ENCODE data around the gene SHISAL2A.

Gene SHISAL2A

DNA sequence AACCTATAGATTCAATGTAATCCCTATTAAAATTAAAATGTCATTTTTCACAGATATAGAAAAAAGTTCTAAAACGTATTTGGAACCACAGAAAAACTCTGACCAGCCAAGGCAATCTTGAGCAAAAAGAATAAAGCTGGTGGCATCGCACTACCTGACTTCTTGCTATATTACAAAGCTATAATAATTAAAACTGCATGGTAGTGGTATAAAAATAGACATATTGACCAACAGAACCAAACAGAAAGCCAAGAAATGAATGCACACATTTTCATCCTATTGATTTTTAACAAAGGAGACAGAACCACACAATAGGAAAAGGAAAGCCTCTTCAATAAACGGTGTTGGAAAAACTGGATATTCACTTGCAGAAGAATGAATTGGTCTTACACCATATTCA, 9.2 kb upstream of the SHISAL2A start:
- DNase-seq = no peak

DNA sequence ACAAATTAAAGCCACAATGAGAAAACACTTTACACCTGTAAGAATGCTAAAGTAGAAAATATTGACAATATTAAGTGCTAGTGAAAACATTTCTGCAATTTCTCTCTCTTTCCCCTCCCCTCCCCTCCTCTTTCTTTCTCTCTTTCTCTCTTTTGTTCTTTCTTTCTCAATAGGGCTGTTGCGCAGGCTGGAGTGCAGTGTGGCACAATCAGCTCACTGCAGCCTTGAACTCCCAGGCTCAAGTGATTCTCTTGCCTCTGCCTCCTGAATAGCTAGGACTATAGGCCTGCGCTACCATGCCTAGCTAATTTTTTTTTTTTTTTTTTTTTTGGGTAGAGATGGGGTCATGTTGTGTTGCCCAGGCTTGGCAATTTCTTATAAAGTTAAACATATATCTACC, 5.9 kb upstream of the SHISAL2A start:
- DNase-seq = no peak

DNA sequence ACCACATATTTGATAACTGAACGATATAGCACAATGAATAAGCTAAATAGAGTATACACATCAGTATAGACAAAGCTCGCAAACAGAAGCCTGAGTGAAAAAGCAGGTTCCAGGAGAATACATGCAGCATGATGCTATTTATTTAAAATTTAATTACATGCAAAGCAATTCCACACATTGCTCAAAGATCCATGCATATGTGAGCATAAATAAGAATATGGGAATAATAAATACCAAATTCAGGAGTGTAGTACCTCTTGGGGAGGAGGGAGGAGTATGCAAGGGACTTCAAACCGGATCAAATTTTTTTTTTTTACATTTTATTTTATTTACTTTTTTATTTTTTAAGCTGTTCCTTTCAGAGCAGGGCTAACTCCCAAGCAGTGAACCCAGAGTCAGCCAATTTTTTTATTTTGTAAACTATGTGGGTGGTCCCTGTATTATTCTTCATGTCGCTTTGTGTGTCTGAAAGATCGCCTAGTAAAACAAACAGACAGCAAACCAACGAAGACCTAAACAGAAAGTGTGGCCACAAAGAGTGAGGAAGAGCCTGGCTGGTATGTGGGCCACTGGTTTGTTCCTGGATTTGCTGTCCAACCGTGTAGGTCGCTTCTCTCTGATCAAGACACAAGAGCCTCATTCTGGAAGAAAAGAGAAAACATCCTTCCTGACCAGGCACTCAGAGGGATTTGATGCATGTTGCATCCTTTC, 4.2 kb upstream of the SHISAL2A start:
- DNase-seq = peak; percentile 29 to 44

DNA sequence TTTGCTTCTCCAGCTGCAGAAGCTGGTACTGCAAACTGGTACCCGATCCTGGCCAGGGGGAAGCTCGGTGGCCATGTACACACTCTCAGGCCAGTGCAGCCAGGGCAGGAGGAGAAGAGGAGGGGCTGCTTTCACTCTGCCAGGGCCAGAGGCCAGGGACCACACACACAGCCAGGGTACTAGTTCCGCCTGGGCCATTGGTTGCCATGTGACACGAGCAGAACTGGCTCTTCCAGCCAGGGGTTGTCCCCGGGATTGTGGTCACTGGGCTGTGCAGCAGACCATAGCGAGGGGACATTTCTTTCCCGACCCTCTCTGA, 3.7 kb upstream of the SHISAL2A start:
- peak in 1 of 2 experiments; percentile 44 for DNase-seq

DNA sequence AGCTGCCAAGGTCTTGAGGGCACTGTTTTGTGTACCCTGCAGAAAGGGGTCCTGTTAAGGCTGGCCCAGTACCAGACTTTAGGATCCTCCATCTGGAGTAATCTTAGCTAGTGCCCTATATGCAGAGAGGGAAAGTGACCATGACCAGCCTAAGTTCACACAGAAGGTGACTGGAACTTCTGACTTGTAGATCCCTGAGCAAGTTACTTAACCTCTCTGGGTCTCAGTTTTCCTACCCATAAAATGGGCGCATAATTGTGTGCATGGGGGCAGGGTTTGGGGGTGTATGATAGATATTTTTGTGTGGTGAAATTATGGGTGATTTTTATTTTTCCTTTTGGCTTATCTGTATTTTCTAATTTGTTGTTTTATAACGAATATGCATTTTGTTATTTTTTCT, 3.3 kb upstream of the SHISAL2A start:
- DNase-seq = no peak

DNA sequence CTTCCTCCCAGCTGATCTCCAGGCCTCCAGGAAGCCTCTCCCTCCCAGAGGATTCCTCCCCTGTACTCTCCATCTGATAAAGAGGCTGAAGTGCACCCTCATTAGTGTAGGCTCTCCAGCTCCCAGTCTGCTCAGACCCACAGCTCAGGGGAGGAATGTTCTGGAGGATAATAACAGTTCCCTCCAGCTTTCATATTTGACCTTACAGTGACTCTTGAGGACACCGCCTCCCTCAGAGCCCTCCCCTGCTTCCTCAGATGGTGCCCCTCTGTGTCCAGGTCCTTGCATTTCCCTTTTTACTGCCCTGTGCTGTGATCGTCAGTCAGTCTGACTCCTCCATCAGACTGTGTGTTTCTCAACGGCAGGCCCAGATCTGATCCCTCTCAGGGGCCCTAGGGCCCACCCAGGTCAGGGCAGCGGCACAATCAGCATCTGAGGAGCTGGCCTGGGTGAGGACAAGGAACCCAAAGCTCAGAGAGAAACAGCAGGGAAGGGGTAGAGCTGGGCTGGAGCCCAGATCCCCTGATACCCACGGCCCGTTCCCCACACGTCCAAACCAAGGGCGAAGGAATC, 1.1 kb upstream of the SHISAL2A start:
- DNase-seq = no peak

DNA sequence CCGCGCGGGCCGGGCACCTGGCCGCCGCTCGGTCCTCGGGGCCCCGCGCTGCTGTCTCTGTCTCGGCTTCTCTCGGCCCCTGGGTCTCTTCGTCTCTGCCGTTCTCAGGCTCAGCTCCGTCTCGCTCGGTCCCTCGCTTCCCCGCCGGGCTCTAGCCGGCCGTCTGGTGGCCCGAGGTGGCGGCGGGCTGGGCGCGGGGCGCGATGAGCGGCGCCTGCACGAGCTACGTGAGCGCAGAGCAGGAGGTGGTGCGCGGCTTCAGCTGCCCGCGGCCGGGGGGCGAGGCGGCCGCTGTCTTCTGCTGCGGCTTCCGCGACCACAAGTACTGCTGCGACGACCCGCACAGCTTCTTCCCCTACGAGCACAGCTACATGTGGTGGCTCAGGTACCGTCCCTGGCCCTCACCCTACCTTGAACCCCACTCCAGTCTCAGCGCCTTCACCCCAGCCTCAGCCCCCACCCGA, 355 bp downstream of the SHISAL2A start:
- peak in 1 of 2 experiments; percentile 79 for DNase-seq

DNA sequence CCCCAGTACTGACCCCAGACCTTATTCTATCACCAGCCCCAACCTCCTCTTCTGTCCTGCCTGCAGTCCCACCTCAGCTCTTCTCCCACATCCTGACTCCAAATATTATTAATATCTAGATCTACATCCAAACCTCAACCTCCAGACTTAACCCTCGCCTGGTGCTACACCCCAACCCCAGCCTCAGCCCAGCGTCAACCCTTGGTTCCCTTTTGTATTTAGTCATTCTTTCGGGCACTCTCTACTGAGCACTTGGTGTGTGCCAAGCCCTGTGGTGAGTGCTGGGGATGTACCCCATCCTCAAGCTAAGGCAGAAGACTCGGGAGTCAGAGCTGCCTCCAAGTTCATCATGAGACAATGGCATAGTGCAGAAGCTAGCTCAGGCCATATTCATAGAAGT, 1.1 kb downstream of the SHISAL2A start:
- no peak for DNase-seq

DNA sequence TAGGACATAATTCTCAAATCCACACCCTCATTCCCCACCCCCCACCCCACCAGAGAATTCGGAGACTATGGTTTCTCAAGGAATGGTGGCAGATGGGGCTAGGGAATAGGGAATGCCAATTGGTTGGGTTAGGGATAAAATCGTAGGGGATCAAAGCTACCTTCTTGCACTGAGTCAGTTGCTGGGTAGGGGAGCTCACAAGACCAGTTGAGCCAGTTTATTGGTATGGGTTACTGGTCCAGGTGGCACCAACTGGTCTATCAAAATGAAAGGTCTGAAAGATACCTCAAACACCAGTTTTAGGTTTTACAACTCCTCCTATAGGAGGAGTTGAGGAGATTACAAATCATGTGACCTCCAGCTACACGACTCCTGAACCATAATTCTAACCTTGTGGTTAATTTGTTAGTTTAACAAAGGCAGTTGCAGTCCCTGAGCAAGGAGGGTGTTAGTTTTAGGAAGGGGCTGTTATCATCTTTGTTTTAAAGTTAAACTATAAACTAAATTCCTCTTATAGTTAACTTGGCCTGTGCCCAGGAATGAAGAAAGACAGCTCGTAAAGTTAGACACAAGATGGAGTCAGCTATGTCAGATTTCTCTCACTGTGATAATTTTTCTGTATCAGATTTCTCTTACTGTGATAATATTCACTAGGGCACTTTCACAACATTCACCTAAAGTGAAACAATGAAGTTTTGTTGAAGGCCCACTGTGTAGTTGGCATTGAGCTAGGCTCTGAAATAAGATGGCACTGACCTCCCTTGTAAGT, 2.5 kb downstream of the SHISAL2A start:
- no peak for DNase-seq

DNA sequence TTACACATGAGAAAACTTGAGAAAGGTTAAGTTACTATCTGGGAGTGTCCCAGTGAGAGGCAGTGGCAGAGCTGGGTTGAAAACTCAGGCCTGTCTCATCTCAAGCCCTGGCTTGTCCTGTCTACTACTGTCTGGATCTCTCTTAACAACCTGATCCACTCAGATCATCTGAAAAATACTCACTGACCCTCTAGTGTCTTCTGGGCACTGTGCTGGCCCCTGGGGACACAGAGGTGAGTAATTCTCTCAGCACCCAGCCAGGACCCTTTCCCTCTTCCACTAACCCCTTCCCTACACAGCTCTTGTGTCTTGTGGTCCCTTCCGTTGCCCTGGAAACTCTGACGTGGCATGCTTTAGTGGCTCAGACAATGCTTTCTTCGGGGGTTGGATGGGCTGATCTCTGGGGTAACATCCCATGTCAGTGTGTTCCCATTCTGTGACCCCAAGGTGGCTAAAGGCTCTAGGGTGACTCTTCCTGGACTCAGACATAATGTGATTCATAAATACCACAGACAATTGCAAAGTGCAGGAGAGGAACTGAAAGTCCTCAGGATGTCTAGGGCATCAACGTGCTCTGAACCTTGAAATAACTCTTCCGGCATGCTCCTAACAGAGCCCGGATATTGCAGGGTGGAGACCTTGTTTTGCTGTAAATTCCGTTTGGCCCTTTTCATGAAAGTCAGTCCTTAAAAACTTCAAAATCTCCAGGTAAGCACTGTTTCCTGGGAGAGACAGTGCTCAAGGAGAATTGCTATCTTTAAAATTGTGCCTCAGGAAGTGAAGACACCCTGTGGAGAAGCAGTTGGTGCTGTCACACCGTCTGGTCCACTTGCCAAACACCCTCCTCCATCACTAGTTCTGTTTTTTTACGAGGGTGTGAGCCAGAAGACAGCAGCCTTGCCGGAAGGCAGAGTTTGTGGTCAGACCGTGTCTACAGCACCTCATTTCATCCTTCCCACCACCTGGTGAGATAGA, 4.0 kb downstream of the SHISAL2A start:
- DNase-seq = no peak

DNA sequence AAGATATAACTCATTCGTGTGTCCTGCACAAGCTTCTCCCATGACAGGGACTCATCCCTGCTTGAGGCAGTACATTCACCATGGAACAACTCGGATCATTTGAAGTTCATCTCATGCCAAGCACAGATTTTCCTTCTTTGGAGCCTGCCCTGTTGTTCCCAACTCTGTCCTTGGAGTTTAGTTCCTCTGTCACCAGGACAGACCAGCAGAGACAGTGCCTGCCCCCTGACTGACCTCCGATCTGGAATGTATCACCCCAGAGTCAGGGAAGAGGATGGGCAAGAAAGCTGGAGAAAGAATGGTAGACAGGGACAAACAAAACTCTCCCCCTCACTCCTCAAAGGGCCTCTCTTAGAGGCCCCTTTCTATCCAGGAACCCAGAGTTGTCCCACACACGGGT, 5.0 kb downstream of the SHISAL2A start:
- no peak for DNase-seq

DNA sequence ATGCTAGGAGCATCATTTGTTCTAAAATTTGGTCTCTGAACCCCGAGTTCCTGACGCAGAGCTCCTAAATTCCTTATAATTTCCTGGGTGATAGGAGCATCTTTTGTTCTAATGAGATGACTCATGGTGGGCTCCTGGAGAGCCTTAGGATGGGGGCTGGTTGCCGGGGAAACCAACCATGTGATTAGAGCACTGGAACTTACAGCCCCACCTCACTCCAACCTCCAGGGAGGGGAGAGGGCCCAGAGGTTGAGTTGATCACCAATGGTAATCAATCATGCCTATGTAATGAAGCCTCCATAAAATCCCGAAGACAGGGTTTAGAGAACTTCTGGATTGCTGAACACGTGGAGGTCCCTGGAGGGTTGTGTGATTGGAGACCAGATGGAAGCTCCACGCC, 7.7 kb downstream of the SHISAL2A start:
- DNase-seq = no peak

DNA sequence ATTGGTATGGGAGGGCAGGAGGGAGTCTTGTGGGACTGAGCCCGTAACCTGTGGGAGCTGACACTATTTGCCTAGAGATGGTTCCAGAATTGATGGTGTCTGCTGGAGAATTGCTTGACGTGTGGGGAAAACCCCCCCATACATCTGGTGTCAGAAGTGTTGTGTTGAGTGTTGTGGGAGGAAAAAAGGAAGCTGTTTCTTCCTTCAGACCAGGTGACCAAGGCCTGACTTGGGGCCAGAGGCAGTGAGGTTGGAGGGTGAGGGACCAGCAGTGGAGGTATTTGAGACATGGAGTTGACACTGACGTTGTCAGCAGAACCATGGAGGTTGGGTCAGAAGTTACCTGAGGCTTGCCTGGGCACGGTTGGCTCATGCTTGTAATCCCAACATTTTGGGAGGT, 8.3 kb downstream of the SHISAL2A start:
- no peak for DNase-seq

DNA sequence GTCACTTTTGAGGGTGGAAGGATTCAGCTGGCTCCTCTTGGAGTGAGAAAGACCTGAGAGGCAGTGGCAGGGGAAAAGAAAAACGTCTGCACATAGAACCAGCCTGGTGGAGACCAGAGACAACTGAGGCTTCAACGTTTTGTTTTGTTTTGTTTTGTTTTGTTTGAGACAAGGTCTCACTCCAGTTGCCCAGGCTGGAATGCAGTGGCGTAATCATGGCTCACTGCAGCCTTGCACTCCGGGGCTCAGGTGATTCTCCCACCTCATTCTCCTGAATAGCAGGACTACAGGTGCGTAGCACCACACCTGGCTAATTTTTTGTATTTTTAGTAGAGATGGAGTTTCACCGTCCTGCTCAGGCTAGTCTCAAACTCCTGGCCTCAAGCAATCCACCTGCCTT, 12.3 kb downstream of the SHISAL2A start:
- no peak for DNase-seq

DNA sequence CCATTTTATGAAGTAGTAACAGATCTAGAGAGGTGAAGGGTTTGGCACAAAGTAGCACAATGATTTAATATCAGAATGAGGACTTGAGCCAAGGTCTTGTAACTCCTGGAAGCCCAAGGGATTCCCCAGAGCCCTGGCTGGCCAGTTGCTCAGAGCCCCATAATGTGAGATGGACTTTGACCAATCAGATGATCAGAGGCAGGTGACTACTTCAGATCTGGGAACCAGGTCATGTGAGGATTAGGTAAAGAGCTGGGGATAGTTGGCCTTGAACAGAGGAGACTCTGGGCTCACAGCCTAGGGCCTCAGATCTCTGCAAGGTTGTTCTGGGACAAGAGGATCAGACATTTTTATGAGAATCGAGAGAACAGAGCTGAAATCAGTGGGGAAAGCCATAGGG, 18.9 kb downstream of the SHISAL2A start:
- no peak for DNase-seq

DNA sequence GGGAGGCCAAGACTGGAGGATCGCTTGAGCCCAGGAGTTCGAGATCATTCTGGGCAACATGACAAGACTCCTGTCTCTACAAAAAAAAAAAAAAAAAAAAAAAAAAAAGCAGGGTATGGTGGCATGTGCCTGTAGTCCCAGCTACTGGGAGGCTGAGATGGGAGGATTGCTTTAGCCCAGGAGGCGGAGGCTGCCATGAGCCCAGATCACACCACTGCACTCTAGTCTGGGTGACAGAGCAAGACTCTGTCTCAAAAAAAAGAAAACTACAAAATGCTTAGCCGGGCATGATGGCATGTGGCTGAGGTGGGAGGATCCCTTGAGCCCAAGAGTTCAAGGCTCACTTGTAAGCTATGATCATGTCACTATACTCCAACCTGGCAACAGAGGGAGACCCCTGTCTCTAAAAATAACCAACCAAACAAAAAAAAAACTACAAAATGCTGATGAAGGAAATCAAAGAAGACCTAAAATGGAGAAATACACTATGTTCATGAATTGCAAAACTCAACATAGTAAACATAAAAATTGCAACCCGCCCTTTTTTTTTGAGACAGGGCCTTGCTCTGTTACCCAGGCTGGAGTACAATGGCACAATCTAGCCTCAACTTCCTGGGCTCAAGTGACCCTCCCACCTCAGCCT, 20.4 kb downstream of the SHISAL2A start:
- no peak for DNase-seq

DNA sequence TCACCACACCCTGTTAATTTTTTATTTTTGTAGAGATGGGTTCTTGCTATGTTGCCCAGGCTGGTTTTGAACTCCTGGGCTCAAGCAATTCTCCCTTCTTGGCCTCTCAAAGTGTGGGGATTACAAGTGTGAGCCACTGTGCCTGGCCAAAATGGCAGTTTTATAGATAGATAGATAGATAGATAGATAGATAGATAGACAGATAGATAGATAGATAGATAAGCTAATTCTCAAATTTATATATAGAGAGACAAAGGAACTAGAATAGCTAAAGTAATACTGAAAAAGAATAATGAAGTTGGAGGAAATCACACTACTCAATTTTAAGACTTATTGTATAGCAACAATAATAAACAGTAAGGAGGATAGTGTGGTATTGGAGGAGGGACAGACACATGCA, 21.1 kb downstream of the SHISAL2A start:
- no peak for DNase-seq

DNA sequence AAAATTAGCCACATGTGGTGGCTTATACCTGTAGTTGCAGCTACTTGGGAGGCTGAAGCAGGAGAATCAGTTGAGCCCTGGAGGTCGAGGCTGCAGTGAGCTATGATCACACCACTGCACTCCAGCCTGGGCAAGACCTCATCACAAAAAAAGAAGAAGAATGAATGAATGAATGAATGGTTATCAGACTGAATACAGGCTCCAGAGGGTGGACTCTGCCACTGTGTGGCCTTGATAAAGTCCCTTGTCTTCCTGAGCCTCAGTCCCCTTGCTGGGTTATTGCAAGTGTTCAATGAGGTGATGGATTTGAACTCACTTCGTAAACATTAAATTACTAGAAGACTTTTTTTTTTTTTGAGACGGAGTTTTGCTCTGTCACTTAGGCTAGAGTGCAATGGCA, 24.7 kb downstream of the SHISAL2A start:
- DNase-seq = no peak

DNA sequence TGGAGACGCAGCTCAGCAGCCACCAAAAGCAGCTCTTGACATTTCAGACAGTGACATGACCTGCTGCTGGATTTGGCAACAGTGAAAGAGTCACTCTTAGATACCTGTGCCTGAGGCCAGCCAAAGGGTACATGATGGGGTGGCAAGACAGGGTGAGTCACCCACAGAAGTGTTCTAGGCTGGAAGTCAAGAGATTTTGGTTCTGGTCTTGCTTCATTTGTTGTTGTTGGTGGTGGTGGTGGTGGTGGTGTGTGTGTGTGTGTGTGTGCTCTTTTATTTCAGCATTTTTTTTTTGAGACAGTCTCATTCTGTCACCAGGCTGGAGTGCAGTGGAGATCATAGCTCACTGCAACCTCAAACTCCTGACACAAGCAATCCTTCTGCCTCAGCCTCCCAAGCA, 25.8 kb downstream of the SHISAL2A start:
- DNase-seq = no peak

DNA sequence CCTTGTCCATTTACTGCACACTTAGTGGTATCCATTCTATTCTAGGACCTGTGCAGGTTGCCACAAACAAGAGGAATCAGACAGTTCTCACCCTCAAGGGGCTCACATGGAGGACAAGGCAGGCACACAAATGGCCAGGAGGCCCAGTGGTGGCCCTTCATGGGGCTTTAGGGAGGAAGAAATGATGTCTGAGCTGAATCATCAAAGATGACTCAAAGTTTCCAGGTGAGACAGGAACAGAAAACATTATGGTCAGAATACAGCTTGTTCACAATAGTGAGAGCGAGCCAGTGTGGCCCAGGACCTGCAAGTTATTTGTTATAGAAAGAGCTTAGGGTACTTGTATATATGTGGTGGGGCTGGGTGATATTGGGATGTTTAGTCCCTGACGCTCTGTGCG, 26.4 kb downstream of the SHISAL2A start:
- no peak for DNase-seq

DNA sequence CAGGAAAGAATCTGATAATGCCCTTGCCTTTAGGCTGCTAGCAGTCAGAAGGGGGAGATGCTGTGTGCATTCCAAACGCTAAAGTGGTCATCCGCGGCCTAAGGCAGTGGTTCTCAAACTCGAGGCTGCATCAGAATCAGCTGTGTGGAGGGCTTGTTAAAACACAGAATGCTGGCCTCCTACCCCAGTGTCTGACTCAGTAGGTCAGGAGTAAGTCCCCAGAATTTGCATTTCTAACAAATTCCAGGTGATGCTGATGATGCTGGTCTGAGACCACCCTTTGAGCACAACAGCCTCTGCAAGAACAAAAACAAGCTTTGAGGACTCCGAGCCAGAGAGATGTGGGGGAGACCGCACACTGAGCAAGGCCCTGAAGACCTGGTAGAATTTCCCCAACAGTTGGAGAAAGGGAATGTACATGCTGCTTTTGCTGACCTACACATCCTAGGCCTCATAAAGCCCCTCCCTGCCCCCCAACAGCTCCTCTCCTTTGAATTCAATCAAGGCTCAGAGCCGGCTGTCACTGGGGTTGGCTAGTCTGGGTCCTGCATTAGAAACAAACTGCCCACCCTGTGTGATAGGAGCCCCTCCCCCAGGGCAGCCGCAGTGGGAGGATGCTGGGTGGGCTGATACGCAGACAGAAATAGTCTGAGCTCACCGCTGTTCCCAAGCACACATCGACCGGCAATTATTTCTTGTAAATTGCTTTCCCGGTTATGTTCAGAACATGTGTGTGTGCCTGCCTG, 27.1 kb downstream of the SHISAL2A start:
- DNase-seq = no peak

DNA sequence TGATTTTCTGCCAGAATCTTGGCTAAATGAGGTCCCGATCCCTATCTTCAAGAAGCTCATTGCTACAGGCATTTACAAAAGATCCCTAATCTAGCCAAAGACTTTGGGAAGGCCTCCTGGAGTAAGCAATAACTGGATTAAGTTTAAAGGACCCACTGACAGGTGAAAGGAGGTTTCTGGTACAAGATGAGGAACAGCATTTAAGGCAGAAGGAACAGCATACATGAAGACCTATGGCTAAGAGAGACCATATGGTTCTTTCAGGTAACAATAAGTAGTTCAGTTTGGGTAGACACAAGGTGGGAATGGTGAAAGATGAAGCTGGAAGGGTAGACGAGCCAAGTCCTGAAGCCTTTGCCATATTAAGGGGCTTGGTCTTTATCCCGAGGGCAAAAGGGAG, 27.8 kb downstream of the SHISAL2A start:
- DNase-seq = no peak
